GM18507 (cell line): ENCODE measurements around the gene SLC9A2.

ENCODE experiments used
- DNase-seq: peaks from one replicate; pipeline ENCODE4 v3.0.0; 2011; ENCODE audit warnings: low read depth; ENCODE audit not compliant: insufficient read length; ENCODE audit errors: extremely low spot score
- FAIRE-seq: peaks from 2 replicates; lab custom pipeline; 2011; peaks lifted over from hg19 to GRCh38; lab: Jason Lieb, UNC

Gene SLC9A2

GRCh38 chr2:102619414-102620319 lies at the start of gene SLC9A2:
TSS of gene SLC9A2 (plus strand) at chr2:102619553. CDS start at chr2:102619849, 296 bp downstream.
- DNase-seq (no peak), FAIRE-seq (no peak)

DNA sequence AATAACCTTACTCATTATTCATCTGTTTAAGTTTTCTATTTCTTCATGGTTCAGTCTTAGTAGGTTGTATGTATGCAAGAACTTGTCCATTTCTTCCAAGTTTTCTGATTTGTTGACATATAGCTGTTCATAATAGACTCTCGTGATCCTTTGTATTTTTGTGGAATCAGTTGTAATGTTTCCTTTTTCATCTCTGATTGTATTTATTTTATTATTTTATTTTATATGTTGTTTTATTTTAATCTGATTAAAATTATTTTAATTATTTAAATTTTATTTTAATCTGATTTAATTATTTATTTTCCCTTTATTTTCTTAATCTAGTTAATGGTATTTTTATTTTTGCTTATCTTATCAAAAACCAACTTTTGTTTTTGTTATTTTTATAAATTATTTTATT lies 43.5 kb upstream of the SLC9A2 start:
- no peak for DNase-seq
- no peak for FAIRE-seq

GRCh38 chr2:102578376-102578775 lies 41.0 kb upstream of the SLC9A2 start:
- FAIRE-seq (no peak), DNase-seq (no peak)

- FAIRE-seq (no peak), DNase-seq (no peak)
Observed at GRCh38 chr2:102581911-102582310, 37.4 kb upstream of the SLC9A2 start.

- FAIRE-seq (no peak), DNase-seq (no peak)
Observed at GRCh38 chr2:102582845-102583244, 36.5 kb upstream of the SLC9A2 start.

DNA sequence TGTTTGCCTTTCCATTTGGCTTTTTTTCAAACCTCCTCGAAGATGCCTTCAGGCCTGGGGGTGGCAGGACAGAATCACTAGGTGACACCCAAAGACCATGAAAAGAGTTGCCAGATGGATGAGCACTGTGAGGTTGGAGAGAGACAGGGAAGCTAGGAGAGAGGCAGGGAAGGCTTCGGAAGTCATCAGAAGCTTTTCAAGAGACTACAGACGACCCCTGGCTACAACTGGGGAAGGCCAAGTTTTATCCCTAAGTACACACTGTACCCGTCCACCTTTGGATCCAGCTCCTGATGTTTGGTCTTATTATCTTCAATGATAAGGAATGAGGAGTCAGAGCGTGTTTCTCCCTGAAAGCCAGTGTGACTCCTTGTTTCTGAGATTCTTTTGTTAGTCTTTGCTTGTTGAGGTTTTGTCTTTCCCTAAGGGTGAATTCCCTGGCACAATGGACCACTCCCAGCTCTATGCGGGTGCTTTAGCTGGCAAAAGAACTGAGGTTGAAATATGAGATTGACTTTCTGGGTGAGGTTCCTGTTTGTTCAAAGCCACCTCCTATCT lies 33.4 kb upstream of the SLC9A2 start:
- FAIRE-seq: no peak

GRCh38 chr2:102588213-102588939 lies 31.0 kb upstream of the SLC9A2 start:
- DNase-seq (no peak), FAIRE-seq (no peak)

More for the DNA sequence above, 33.4 kb upstream of the SLC9A2 start:
- DNase-seq: no peak

- FAIRE-seq (no peak), DNase-seq (no peak)
Observed at GRCh38 chr2:102589444-102589843, 29.9 kb upstream of the SLC9A2 start.

- no peak for FAIRE-seq
- no peak for DNase-seq
Observed at GRCh38 chr2:102591491-102592045, 27.8 kb upstream of the SLC9A2 start.

DNA sequence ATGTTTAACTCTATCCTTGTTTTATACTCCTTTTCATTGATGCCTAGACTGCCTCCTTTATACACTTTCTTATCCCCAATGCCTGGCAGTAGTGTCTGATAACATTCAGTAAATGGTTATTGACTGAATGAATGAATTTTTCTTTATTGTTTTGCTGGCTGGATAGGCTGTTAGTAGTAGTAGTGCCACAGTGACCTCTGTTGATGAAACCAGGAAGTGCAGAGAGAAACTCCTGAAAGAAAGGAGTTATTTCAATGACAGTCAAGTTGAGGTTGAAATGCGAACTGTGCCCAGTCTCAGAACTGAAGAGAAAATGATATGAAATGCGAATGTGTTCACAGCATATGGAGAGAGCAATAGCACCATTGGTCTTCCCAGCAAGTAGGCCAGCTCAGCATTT lies 26.8 kb upstream of the SLC9A2 start:
- no peak for DNase-seq
- no peak for FAIRE-seq

DNA sequence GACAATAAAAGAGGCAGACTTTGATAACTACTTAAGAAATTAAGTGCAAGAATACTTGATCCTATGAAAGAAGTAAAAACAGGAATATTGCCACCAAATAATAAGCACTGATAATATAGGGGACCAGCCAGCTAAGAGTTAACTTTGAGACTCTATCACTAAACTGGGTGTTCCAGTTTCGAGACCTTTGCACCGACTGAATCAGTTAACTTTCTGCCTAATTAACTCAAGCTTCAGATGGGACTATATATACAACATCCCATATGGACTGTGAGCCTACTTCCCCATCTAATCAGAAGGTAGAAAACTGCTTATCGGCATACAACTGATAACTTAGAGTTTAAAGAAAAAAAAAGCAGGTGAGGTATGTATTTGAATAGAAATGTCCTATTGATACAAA lies 25.8 kb upstream of the SLC9A2 start:
- FAIRE-seq (no peak), DNase-seq (no peak)

- no peak for FAIRE-seq
- DNase-seq: no peak
Observed at GRCh38 chr2:102594445-102595016, 24.8 kb upstream of the SLC9A2 start.

DNA sequence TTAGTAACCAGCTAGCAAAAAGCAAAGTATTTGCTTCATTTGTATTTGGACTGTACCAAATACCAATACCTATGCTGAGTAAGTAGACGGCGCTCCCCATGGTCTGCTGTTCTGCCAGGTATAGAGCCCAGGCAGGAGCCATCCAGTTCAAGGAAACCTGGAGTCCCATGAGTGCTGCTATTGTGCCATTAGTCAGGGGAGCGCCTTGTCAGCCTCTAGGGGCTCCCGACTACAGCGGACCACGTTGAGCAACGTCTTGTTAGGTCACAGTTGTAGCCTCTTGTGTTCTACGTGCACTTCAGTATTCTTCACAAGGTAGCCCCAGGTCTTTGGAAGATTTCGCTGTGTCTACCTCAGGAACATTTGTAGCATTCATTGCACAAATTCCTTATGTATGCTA lies 21.6 kb upstream of the SLC9A2 start:
- FAIRE-seq: no peak
- DNase-seq: no peak

GRCh38 chr2:102599486-102599885 lies 19.9 kb upstream of the SLC9A2 start:
- DNase-seq: no peak
- no peak for FAIRE-seq

GRCh38 chr2:102601730-102602129 lies 17.6 kb upstream of the SLC9A2 start:
- DNase-seq: no peak
- peak; percentile 50 for FAIRE-seq

GRCh38 chr2:102603904-102604303 lies 15.4 kb upstream of the SLC9A2 start:
- FAIRE-seq: no peak
- DNase-seq: no peak

GRCh38 chr2:102604769-102605168 lies 14.6 kb upstream of the SLC9A2 start:
- DNase-seq (no peak), FAIRE-seq (no peak)

- FAIRE-seq: no peak
- DNase-seq: no peak
Observed at GRCh38 chr2:102606353-102606752, 13.0 kb upstream of the SLC9A2 start.

DNA sequence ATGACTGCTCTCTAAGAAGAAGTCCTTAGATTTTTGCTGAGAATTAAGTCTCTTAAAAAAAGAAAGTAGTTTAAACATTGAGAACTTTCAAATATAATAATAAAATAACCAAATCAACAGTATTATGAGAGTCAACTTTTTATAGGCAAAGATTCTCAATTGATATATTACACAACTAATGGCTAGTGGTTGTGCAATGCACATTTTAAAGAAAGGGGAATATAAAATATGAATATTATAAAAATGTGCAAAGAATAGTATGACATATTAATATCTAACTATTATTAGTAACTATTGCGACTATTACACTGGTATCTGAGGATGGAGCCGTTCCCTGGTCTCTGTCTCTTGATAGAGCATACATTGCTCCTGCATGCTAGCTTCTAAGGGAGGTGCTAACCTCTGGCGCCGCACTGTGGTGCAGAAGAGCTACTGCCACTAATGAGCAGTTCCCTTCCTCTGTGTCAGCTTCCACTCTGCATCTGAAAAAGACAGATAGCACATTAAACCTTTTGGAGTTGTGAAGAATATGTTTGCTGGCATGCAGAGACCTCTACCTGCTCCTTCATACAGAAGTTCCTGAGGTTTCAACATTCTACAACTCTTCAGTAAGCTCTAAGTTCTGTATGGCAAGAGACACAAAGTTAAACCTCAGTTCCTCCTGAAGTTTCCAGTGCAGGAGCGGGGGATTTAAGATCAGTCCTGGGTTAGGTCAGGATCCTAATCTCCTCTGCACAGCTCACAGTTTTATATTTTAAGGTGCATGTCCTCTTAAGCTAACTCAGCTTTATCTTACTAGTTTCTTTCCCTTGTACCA lies 3.5 kb upstream of the SLC9A2 start:
- peak; percentile 69 for FAIRE-seq
- peak; percentile 28 for DNase-seq
